HG03432 (cell line): Measurements from ENCODE around the gene PPP1R1C.
"Not testable (repeated sequence)": the region's sequence is repeated elsewhere in the genome, so short reads cannot be mapped to it uniquely, and the experiment has no call there.

Experiments used
- ATAC-seq: cut with Tn5 transposase; IDR thresholded peaks from one replicate; pipeline ENCODE4 v1.9.1; 2021; ENCODE audit warnings: mild to moderate bottlenecking, moderate library complexity; ENCODE audit not compliant: unreplicated experiment

The PPP1R1C gene, protein sequence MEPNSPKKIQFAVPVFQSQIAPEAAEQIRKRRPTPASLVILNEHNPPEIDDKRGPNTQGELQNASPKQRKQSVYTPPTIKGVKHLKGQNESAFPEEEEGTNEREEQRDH

DNA sequence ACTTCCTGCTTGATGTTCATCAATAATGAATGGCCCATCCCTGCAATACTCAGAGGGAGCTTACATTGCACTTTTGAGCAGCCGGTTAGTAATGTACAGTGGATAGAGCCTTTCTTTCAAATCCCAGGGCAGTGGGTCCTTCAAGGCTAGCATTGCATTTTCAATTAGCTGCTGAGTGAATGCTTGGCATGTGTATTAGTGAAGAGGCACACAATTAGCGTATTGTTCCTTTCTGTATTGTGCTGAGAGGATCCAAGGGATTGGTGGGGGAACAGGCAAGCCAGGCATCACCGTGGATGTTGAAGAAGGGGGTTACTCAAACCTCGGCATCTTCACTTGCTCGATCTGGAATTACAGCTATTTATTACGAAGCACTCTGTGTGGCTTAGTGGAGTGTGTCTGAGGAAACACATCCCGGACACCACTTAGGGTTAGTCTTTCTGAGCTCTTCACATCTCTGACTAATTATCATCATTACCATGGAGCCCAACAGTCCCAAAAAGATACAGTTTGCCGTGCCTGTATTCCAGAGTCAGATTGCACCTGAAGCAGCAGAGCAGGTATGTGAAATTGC is at the start of gene PPP1R1C:
TSS of gene PPP1R1C (plus strand) at position 222 of the 574 bp plus-strand sequence. CDS start at position 480, 258 bp downstream.
- ATAC-seq, result no peak

DNA sequence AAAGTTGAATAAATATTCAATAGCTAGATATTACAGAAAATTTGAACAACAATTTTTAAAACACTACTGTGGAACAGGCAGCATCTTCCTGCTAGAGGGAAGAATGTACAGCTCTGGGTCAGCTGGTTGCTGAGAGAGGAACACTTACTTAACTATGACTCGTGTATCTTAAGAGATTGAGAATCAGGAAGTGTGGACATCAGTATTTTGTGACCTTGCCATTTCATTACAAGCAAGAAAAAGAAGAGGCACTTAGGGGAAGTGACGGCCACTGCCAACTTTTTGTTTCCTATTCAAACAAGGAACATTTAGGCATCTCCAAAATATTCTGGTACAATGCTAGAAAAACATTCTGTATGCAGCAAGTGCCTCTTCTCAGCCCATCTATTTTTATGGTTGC is 48.2 kb upstream of the PPP1R1C start:
- no peak for ATAC-seq

DNA sequence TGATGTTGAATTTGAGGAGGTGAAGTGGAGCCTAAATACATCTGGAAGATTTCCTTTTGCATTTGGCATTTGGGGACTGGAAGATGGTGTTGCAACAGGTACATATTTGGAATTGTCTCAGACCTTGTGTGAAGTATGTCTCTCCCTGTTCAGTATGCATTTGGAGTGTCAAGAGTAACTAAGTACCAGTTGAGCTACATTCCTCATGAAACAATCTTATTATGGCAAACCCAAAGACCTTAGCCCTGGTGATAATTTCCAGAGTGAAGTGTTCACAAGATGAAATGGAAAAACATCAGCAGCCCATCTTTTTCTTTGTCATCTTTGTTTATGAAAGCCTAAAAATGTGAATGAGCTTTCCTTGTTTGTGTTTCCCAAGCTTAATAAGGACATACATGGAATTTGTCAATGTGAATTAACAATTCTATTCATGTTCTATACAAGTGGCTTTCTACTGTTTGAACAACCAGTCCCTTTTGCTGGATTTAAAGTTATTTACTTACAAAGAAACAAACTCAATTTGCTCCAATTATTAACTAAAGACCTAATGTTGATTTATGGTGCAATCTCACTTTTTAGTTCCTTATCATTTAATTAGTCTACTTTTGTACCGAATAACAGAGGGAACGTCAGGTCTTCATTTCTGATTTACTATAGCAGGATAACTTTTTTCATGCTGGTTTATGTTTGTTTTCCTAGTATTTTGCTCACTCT is 42.1 kb upstream of the PPP1R1C start:
- no peak for ATAC-seq

DNA sequence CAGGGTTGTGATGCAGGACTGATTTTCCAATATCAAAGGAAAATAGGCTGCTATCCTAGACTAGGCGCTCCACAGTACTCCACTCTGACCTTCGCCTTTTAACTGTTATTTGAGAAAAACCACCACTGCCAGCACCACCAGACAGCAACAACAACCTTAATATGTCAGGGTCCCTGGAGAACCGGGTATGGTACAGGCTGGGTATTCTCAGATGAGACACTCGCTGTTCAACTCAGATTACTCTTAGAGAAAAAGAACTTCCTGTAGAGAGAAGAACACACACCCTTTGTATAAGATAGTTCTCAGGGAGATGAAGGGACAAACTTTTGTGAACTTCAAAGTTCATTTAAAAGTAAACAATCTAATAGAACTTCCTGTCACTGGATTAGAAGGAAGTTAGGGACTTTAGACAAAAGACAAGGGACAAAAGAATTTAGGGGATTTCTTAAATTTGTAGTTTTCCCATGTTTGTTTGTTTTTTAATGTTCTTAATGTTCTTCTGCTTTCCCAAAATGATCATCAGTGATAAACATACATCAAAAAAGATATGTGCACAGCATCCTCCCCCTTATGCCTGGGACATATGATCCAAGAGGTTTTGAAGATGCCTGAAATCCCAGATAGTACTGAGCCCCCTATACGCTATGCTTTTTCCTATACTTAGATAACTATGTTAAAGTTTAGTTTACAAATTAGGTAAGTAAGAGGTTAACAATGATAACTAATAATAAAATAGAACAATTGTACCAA is 41.3 kb upstream of the PPP1R1C start:
- ATAC-seq, result no peak

DNA sequence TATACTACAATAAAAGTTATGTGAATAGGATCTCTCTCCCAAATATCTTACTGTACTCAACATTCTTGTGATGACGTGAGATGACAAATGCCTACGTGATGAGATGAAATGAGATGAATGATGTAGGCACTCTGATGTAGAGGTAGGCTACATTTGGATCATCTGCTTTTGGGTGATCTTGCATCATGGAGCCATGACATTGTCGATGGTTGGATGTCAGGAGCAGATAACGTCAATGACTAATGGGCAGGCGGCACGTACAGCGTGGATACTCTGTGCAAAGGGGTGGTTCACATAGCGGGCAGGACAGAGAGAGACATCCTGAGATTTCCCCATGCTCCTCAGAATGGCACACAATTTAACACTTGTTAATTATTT is 40.8 kb upstream of the PPP1R1C start:
- ATAC-seq, result no peak

DNA sequence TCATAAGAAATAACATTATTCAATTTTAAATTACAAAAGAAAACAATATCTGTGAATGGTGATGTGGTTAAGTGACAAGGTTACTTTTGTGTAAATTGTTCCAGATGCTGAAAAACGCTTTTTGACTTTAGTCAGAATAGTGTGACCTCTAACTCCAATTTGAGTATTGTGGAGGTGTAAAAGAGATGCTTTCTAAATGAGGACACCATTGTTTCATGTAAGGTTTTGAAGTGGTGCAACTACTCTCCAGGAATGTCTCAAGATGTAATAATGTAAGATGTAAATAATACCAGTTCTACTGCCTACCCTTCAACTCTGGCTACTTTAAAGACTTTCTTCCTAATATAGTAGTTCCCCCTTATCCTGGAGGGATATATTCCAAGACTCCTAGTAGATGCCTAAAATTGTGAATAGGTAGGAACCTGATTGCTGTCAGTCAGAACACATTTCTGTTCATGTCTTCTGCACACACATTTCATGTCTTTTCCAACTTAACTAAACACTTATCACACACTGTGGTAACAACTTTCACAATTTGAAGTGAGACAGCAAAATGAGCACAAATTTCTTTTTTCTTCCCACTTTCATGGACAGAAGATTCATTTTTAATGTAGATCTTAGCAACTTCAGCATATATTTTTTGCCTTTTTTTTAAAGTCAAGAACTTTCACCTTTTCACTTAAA is 39.1 kb upstream of the PPP1R1C start:
- ATAC-seq, result no peak

DNA sequence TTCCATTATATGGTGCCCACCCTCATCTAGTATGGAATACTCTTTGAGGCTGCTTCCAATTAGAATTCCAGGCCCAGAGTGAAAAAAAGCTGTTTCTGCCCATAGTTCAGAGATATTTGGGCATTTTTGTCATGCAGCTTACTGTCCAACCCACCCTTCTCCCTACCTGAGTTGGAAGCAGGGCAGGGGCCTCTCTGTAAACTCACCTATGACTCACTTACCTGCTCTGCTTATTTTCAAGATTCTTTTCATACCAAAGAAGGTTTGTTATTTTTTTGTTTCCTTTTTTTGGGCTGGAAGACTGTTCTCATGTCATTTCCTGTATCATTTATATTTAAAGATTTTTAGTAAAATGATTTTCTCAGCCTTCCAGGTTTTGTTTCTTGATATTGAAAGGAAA is 38.4 kb upstream of the PPP1R1C start:
- no peak for ATAC-seq

DNA sequence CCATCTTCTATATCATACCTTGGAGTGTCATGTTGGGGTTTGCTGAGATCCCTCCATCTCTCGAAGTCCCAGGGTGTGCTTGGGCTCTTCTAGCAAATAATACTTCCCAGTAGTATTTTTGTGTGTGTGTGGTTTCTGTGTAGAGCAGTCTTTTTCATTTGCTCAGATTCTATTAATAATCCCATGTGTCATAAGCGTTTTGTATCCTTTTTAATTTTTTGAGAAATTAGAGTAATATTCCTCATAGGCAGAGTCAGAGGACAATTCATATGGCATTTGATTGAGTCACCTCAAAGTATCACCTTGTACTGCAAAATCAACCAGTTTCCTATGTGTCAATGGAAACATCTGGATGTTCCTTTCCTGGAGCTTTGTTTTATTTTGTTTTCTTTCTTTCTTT is 37.4 kb upstream of the PPP1R1C start:
- no peak for ATAC-seq

DNA sequence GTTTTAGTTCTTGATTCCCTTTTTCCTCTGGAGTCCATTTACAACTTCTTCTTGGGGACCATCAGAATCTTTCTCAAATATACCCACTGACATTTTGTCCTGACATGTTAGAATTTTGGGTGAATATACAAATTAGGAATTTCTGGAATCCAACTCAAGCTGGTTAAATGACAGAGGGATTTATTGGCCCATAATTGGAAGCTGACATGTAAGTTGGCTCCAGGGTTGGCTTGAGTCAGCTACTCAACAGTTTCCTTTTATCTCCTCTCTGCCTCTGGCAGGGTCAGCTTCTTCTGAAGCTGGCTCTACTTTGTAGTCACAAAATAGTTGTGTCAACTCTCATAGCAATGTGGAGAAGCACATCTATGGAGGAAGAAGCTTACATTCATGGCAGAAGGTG is 36.6 kb upstream of the PPP1R1C start:
- no peak for ATAC-seq

DNA sequence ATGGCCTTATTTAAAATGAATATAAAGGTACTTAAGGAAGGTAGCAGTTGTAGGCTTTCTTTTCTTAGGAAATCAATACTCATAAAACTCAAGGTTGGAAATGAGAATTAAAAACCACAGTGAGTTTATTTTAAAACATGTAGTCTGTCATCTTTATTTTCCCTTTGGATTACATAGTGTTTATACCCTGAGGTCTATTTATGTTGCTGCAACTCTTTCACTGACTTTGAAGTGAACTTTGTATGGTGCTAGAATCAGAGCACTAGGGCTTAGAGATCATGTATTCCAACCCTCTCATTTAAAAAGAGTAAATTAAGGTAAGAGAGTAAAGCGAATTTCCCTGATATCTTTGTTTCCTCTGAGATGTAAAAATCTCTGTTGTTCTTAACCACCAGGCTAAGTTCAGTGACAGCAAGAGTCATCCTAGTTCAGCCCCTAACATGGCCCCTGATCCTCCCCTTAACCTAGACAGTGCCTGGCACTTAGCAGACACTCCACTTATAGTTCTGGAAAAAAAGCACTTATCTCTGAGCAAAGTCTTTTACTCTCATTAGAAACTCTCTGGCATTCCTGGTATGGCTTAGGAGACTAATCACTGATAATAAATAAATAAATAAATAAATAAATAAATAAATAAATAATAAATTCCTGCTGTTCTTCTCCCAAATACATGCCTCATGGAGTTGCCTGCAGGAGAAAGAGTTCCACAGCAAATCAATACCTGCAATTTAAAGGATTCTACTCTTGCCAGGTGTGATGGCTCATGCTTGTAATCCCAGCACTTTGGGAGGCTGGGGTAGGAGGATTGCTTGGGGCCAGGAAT is 33.0 kb upstream of the PPP1R1C start:
- ATAC-seq, result no peak

DNA sequence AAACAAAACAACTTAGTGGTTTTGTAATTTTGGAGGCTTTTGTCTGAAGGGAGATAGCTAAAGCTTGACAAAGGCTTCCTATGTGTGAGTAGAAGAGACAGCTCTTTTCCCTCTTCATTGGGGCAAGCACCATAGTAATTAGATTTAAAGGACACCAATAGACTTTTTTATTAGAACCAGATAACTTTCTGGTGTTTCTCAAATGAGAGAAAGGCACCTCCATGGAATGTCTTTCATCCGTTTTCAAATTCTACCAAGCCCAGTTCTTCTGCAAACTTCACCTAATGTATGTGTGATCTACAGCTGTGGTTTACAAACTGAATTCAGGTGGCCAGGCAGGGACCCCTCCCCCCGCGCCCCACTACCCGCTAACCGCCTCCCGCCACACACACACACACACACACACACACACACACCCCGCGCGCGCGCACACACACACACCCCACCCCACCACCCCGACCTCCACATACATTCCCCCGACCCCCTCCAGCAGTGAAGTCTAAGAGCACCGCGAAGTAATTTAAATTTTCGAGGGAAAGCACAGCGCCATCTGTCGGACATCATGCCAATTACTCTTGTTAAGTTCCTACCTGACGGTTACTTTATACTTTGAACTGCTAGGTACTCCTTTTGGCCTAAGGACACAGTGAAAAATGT is 31.6 kb upstream of the PPP1R1C start:
- ATAC-seq, result peak; percentile 79

DNA sequence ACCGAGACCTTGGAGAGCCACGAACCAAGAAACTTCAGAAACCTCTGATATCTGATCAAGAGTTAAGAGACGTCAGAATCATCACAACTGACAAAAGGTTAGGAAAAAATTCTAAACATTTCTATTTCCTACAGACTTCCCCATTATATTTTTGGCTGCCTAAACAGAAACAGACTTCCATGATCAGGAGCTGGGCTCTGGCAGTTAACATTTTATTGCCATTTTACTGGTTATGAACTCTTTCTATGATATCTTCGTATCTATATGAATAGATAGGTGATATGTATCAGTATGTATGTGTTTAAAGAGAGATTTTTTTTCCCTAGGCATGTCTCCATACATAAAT is 31.1 kb upstream of the PPP1R1C start:
- peak; percentile 7 for ATAC-seq

DNA sequence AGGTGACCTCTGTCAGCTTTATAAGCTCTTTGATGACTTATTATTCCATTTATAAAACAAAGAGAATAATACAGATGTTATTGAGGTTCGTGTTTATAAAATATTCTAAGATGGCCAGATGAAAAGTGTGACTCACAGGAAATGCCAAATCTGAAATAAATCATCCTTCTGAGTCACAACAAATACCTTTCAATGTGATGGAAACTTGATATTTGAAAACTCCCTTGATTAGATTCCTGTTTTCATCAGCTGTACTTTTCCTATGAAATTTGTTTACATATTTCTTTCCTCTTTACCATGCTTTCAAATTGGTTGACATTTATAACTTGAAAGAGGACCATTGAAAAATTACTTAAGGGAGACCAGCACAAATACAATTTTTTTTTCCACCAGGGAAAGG is 30.6 kb upstream of the PPP1R1C start:
- ATAC-seq, result no peak

DNA sequence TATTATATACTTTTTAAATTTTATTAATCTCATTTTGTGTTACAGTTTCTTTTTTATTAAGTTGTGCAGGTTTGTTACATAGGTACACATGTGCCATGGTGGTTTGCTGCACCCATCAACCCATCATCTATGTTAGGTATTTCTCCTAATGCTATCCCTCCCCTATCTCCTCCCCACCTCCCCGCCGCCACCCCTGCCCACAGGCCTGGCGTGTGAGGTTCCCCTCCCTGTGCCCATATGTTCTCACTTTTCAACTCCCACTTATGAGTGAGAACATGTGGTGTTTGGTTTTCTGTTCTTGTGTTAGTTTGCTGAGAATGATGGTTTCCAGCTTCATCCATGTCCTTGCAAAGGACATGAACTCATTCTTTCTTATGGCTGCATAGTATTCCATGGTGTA is 29.8 kb upstream of the PPP1R1C start:
- ATAC-seq, result not testable (repeated sequence)

DNA sequence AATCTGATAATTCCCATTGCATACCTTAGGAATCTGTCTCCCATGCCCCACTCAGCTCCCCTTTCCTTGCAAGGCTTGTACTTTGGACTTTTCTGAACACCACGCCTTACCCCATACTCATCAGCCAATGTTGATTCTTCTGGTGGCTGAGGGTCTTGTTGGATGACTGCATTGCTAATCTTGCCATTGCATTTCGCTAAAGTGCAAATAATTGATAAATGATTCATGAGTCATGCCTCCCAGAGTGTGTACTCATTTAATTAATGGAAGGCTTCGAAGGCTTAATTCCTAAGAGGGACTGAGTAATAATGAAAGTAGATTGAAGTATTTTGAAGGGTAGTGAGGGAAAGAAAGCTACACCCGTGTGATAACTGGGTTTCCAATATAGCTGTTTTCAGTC is 28.0 kb upstream of the PPP1R1C start:
- ATAC-seq, result no peak

DNA sequence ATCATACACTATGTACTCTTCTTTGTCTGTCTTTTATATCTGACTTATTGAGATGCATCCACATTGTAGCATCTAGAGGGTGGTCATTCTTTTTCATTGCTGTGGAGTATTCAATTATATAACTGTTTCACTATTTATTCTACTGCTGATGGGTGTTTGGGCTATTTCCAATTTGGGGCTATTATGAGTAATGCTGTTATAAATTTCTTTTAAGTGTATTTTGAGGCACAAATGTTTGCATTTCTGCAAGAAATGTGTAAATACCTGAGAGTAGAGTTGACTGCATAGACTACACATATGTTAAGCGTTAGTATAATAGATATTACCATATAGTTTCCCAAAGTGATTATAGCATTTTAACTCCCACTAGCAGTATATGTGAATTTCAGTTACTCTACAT is 26.9 kb upstream of the PPP1R1C start:
- ATAC-seq, result no peak

DNA sequence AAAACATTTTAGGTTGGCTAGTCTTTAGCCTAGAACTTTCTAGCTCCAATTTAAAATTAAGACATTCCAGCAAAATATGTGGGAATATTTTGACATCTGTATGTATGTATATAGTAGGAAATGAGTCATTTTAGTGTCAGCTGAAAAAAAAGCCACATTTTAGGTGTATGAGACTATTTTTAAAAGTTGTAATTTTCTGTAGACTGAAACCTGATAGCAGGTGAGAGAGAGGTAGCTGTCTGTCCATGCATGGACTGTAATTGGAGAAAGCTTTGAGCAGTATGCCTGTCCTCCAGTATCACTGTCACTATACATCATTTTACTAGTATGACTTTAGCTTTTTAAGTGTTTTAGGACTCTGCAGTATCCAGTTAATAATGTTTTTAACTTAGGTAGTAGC is 26.1 kb upstream of the PPP1R1C start:
- ATAC-seq, result no peak

DNA sequence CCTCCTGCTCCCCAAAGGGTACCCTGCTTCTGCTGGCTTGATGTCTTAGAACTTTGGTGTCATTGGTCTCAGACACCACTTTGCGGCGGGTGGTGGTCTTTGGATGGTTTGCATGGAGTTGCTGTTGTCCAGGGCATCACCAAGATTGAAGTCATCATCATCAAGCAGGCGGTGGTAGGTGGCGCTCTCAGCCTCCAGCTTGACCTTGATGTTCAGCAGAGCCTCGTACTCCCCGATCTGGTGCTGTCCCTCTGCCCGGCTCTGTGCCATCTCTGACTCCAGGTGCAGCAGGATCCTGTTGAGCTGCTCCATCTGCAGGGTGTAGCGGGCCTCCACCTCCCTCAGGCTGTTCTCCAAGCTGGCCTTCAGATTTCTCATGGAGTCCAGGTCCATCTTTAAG is 24.5 kb upstream of the PPP1R1C start:
- ATAC-seq, result not testable (repeated sequence)

DNA sequence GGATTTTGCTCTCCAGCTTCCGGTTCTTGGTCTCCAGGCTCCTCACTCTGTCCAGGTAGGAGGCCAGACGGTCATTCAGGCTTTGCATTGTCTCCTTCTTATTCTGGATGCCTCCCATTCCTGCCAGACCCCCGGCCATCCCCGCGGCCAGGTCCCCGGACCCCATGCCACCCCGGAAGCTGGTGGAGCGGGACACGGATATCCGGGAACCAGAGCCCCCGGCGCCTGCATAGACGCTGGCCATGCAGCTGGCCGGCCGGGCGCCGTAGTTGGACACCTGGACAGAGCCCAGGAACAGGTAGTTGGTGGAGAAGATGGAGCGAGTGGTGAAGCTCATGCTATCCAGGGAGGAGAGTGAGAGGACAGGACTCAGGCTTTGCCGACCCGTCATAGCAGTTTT is 23.5 kb upstream of the PPP1R1C start:
- ATAC-seq, result no peak

DNA sequence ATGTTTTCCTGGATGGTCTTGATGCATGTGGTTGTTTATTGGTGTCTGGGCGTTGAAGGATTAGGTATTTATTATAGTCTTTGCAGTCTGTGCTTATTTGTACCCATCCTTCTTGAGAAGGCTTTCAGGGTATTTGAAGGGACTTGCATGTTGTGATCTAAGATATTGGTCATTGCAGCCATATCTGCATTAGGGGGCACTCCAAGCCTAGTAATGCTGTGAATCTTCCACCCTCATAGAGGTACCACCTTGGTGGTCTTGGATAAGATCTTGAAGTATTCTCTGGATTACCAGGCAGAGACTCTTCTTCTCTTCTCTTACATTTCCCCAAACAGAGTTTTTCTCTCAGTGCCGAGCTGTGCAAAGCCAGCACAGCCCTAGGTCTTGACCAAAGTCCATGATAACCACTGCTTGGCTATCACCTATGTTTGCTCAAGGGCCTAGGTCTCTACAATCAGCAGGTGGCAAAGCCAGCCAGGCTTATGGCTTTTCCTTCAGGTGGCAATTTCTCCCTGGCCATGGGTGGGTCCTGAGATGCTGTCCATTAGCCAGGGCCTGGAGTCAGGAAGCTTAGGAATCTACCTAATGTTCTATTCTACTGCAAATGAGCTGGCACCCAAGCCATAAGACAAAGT is 15.4 kb upstream of the PPP1R1C start:
- ATAC-seq, result no peak
